K562 (cell line): ENCODE results near the gene ZNF35. TPM values are rescaled to one million over a fixed set of nuclear protein-coding genes. Genes with fewer than 3 reads are reported as not detected.
"Not testable (repeated sequence)": the region's sequence is repeated elsewhere in the genome, so short reads cannot be mapped to it uniquely, and the experiment has no call there.

Experiments
- ATAC-seq: fragments of 200-7000 bp; cut with Tn5 transposase; 3 replicates; pipeline ENCODE4 v1.9.1; 2020; ENCODE audit warnings: moderate library complexity
- BruUV-seq: library from RNA; stranded (reverse); fragments of 400-500 nt; replicated peaks from 2 replicates; lab custom pipeline; 2021; lab: Mats Ljungman, UMichigan
- CTCF ChIA-PET: fragments of 300-600 bp; formaldehyde crosslinking; extraction: SDS; loops from one replicate; lab custom pipeline; 2021; ENCODE audit warnings: low intra/inter-chr PET ratio; lab: Yijun Ruan, JAX
- POLR2A ChIA-PET: fragments of 300-600, 350-650 bp; sonication (Branson Sonifier 250); formaldehyde crosslinking; extraction: SDS; loops from one replicate; lab custom pipeline; 2021; ENCODE audit warnings: antibody characterized with exemption, inconsistent platforms; lab: Yijun Ruan, JAX
- DNase-seq, 4 experiments: peaks; one replicate each; pipeline versions ENCODE4 v3.0.0 to v3.0.0-alpha.2; 2011 to 2018; ENCODE audit warnings: low spot score in 3 of 4, mixed read lengths in 3 of 4; ENCODE audit errors: extremely low read depth in 1 of 4
- FAIRE-seq: peaks from 2 replicates; lab custom pipeline; 2011; peaks lifted over from hg19 to GRCh38; lab: Jason Lieb, UNC
- H2AFZ ChIP-seq: 2 replicates; pipeline ENCODE4 v1.6.0; 2011; ENCODE audit warnings: low read depth, low read length, control low read depth, inconsistent platforms
- H3K27ac ChIP-seq: fragments of 200-600 bp; 3 replicates; pipeline ENCODE4 v1.8.0; 2011; ENCODE audit warnings: low read depth, mild to moderate bottlenecking, control low read depth, inconsistent platforms, low read length, moderate library complexity, mixed read lengths; ENCODE audit errors: extremely low read depth
- H3K27me3 ChIP-seq, 2 experiments: fragments of 300-600 bp in 1 of 2; 2 replicates in 1 of 2; 3 replicates in 1 of 2; pipeline versions ENCODE4 v1.6.0 to v1.8.0; 2011; ENCODE audit warnings: inconsistent platforms in 2 of 2, low read length in 2 of 2, mild to moderate bottlenecking in 1 of 2, mixed read lengths in 1 of 2, moderate library complexity in 1 of 2; ENCODE audit not compliant: control insufficient read depth in 2 of 2, insufficient read depth in 2 of 2
- H3K36me3 ChIP-seq: fragments of 300-600 bp; 3 replicates; pipeline ENCODE4 v1.8.0; 2011; ENCODE audit warnings: mild to moderate bottlenecking, low read length, inconsistent platforms; ENCODE audit not compliant: control insufficient read depth, insufficient read depth
- H3K4me1 ChIP-seq, 2 experiments: fragments of 200-600 bp in 1 of 2; replicated peaks in 1 of 2; 2 replicates in 1 of 2; 3 replicates in 1 of 2; pipeline versions ENCODE4 v1.5.1 to v1.8.0; 2011; ENCODE audit warnings: inconsistent platforms in 2 of 2, low read length in 2 of 2, mild to moderate bottlenecking in 1 of 2, mixed read lengths in 1 of 2, moderate library complexity in 1 of 2; ENCODE audit not compliant: control insufficient read depth in 2 of 2, insufficient read depth in 2 of 2
- H3K4me2 ChIP-seq: 2 replicates; pipeline ENCODE4 v1.6.1; 2011; ENCODE audit warnings: low read length, control low read depth, inconsistent platforms, mixed read lengths; ENCODE audit not compliant: insufficient read depth
- H3K4me3 ChIP-seq: fragments of 200-600 bp; sonication (generic), shearing (Covaris generic); 2 replicates; pipeline ENCODE4 v1.5.1; 2016; ENCODE audit warnings: control low read depth, inconsistent platforms
- H3K79me2 ChIP-seq: fragments of 200-600 bp; 3 replicates; pipeline ENCODE4 v1.8.0; 2011; ENCODE audit warnings: low read length, inconsistent platforms; ENCODE audit not compliant: control insufficient read depth, insufficient read depth
- H3K9ac ChIP-seq, 2 experiments: 2 replicates each; pipeline versions ENCODE4 v1.6.0 to v1.6.1; 2011; ENCODE audit warnings: low read depth in 2 of 2, low read length in 2 of 2, control low read depth in 1 of 2, inconsistent platforms in 1 of 2, mild to moderate bottlenecking in 1 of 2, mixed read lengths in 1 of 2; ENCODE audit not compliant: insufficient read depth in 1 of 2
- H3K9me1 ChIP-seq: one replicate; pipeline ENCODE4 v1.6.0; 2011; ENCODE audit warnings: inconsistent platforms, mild to moderate bottlenecking, low read length, moderate library complexity; ENCODE audit not compliant: control insufficient read depth, insufficient read depth
- H3K9me3 ChIP-seq: replicated peaks from 2 replicates; pipeline ENCODE4 v1.5.1; 2011; ENCODE audit warnings: low read depth, low read length, inconsistent platforms; ENCODE audit not compliant: control insufficient read depth, insufficient read depth
- H4K20me1 ChIP-seq: replicated peaks from 2 replicates; pipeline ENCODE4 v1.6.1; 2011; ENCODE audit warnings: low read length, inconsistent platforms, mixed read lengths; ENCODE audit not compliant: control insufficient read depth, insufficient read depth
- MXD1 ChIP-seq: fragments of 250-450 bp; sonication (Bioruptor Pico); IDR thresholded peaks from 2 replicates; pipeline ENCODE4 v1.8.0; 2021; ENCODE audit warnings: borderline replicate concordance, mild to moderate bottlenecking, moderate library complexity; ENCODE audit not compliant: poor library complexity, severe bottlenecking
- NFIC ChIP-seq: fragments of 450-650 bp; IDR thresholded peaks from 2 replicates; pipeline ENCODE4 v1.6.1; 2017; ENCODE audit warnings: mild to moderate bottlenecking, inconsistent platforms
- TRIM24 ChIP-seq, 2 experiments: fragments of 450-650 bp; IDR thresholded peaks; 2 replicates each; pipeline ENCODE4 v1.6.1; 2016
- TRIM28 ChIP-seq: fragments of 450-650 bp; IDR thresholded peaks from 2 replicates; pipeline ENCODE4 v1.6.1; 2017
- ZNF431 ChIP-seq: sonication (generic); formaldehyde crosslinking; IDR thresholded peaks from 2 replicates; pipeline ENCODE4 v1.8.0; 2022; ENCODE audit warnings: mild to moderate bottlenecking, missing genetic modification reagents
- WGBS: fragments of 100-300 bp; shearing (Covaris generic); methylation state at CpG from one replicate; pipeline ENCODE4 v1.1.6; 2016; ENCODE audit warnings: low coverage, mixed read lengths; ENCODE audit not compliant: insufficient coverage; ENCODE audit errors: missing lambda C conversion rate; 5-methylcytosine and 5-hydroxymethylcytosine counted together
- in situ Hi-C: fragments of 300-500 bp; cut with MboI; formaldehyde crosslinking; loops from 4 replicates; pipeline ENCODE4 v1.15.0; 2018; ENCODE audit warnings: inconsistent platforms, mixed read lengths
- intact Hi-C: fragments of 100-400 bp; cut with micrococcal nuclease; formaldehyde crosslinking; loops from 2 replicates; pipeline ENCODE4 v1.14.2; 2022
- polyA plus RNA-seq, 8 experiments: library from polyadenylated mRNA; depleted of rRNA in 4 of 8; stranded (reverse) in 5 of 8; unstranded in 3 of 8; fragments of >200 nt; fragmentation: Nextera tagmentation in 2 of 8; fragmentation: Illumina TruSeq in 1 of 8; extraction: Ambion mirVana in 2 of 8; extraction: Trizol in 1 of 8; gene quantifications; 2 replicates each; pipeline versions ENCODE4 v1.2.1 to v1.2.3, GENCODE V29; 2011 to 2014; ENCODE audit warnings: inconsistent platforms in 1 of 8, missing spikeins in 1 of 8
- total RNA-seq, 7 experiments: library from RNA; depleted of rRNA in 6 of 7; stranded (reverse); fragments of >200 nt in 6 of 7; fragmentation: Illumina TruSeq in 2 of 7; extraction: Trizol in 2 of 7; gene quantifications; 2 replicates each; pipeline versions ENCODE4 v1.2.1 to v1.2.3, GENCODE V29; 2011 to 2021; ENCODE audit warnings: low replicate concordance in 1 of 7
- TF ChIP-seq, protein P1 (sequence below): fragments of 450-650 bp; IDR thresholded peaks from 2 replicates; pipeline ENCODE4 v1.6.1; 2018; ENCODE audit warnings: mild to moderate bottlenecking, low read depth; ENCODE audit not compliant: partially characterized antibody

ZNF35 gene
- total and polyA plus RNA-seq, 9 of the 15 experiments (the other 6 are each of a cell fraction or from before 2014, with no cell fraction given), result 8.0 to 18.2 (median 14.8) TPM

DNA sequence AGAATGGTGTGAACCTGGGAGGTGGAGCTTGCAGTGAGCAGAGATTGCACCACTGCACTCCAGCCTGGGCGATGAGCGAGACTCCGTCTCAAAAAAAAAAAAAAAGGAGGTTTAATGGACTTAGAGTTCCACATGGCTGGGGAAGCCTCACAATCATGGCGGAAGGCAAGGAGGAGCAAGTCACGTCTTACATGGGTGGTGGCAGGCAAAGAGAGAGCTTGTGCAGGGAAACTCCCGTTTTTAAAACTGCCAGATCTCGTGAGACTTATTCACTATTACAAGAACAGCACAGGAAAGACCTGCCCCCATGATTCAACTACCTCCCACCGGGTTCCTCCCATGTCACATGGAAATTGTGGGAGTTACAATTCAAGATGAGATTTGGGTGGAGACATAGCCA lies 24.9 kb downstream of the ZNF35 start:
- H4K20me1 ChIP-seq, CTCF ChIA-PET, BruUV-seq, intact Hi-C loops, H3K9ac ChIP-seq, POLR2A ChIA-PET, H3K27ac ChIP-seq, H2AFZ ChIP-seq, FAIRE-seq, H3K9me1 ChIP-seq, H3K79me2 ChIP-seq, H3K27me3 ChIP-seq, in situ Hi-C loops, H3K4me2 ChIP-seq, ATAC-seq, H3K4me1 ChIP-seq, H3K36me3 ChIP-seq, DNase-seq, H3K4me3 ChIP-seq, H3K9me3 ChIP-seq: not testable (repeated sequence)
- WGBS, result 11% methylated on average over 8 of the region's 8 CpGs
- TF ChIP-seq, protein P1, sequence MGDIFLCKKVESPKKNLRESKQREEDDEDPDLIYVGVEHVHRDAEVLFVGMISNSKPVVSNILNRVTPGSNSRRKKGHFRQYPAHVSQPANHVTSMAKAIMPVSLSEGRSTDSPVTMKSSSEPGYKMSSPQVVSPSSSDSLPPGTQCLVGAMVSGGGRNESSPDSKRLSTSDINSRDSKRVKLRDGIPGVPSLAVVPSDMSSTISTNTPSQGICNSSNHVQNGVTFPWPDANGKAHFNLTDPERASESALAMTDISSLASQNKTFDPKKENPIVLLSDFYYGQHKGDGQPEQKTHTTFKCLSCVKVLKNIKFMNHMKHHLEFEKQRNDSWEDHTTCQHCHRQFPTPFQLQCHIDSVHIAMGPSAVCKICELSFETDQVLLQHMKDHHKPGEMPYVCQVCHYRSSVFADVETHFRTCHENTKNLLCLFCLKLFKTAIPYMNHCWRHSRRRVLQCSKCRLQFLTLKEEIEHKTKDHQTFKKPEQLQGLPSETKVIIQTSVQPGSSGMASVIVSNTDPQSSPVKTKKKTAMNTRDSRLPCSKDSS, result peak; percentile 62
- 0 out of 2 replicates have a peak, but pooled peaks have one; percentile 28 for TF ChIP-seq TRIM28
- TF ChIP-seq TRIM24 (IDR thresholded peaks at IDR 0.05), result peak in 1 of 2 experiments; percentile 23; a peak in 1 of 4 replicates
- peak; percentile 98 for TF ChIP-seq ZNF431 (CRISPR knock-in tag)

DNA sequence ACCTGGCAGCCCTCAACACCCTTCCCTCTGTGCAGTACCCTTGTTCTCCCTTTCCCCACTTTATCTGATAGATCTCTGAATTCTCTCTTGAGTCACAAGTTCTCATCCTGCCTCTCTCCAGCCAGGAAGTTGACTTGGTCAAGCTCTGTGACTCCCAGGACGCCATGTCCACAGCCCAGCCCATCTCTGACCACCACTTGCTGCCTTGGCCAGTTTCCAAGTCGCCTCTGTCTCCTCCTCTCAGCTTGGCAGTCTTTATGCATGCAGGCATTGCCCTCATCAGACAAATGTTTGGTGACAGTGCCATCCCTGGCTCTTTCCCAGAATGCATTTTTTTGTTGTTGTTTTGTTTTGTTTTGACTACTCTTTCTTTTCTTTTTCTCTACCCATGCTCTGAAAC lies 25.7 kb downstream of the ZNF35 start:
- no peak for DNase-seq
- H3K9me1 ChIP-seq, result no peaks in the 10 kb centered on the region
- FAIRE-seq, result no peak
- H3K9ac ChIP-seq, result no peak overlapping the region
- no peak overlapping the region for H3K27ac ChIP-seq
- in situ Hi-C loops (no loop called here), intact Hi-C loops (no loop called here)
- CTCF ChIA-PET, result no interaction called here
- no peaks in the 10 kb centered on the region; a peak in 2 of 5 replicates for H3K27me3 ChIP-seq
- H3K4me3 ChIP-seq, result no peak overlapping the region
- H3K79me2 ChIP-seq, result no peaks in the 10 kb centered on the region
- no peaks in the 10 kb centered on the region for H3K36me3 ChIP-seq
- no peak overlapping the region for H2AFZ ChIP-seq
- H3K4me1 ChIP-seq, result no peaks in the 10 kb centered on the region
- POLR2A ChIA-PET, result no interaction called here
- BruUV-seq, result no TSS peak
- TF ChIP-seq MXD1 (CRISPR knock-in tag) (no peak), NFIC (peak; percentile 45; the same call in 1 of the 2 replicates)
- H3K9me3 ChIP-seq, result peaks cover 7% of the 10 kb centered on the region
- no peaks in the 10 kb centered on the region for H4K20me1 ChIP-seq
- no peak for ATAC-seq
- H3K4me2 ChIP-seq, result no peak overlapping the region
- WGBS, result 0% methylated on average over 2 of the region's 2 CpGs
